RWPE2 (cell line): ENCODE results near the gene SESTD1.

ENCODE experiments used
- ATAC-seq: fragments of 200-7000 bp; cut with Tn5 transposase; 3 replicates; pipeline ENCODE4 v1.9.1; 2021; ENCODE audit warnings: low read depth
- DNase-seq: peaks from one replicate; pipeline ENCODE4 v3.0.0-alpha.2; 2020; ENCODE audit warnings: low spot score
- H3K27ac ChIP-seq: fragments of 450-650 bp; 2 replicates; pipeline ENCODE4 v1.5.1; 2017; ENCODE audit warnings: mild to moderate bottlenecking; ENCODE audit not compliant: poor library complexity, severe bottlenecking
- H3K27me3 ChIP-seq: fragments of 250-450 bp; sonication (Bioruptor Pico); 2 replicates; pipeline ENCODE4 v1.5.1; 2021; ENCODE audit warnings: mild to moderate bottlenecking, moderate library complexity; ENCODE audit not compliant: insufficient read depth, poor library complexity, severe bottlenecking
- H3K36me3 ChIP-seq: fragments of 250-450 bp; sonication (Bioruptor Pico); 2 replicates; pipeline ENCODE4 v1.5.1; 2020; ENCODE audit warnings: low read depth, mild to moderate bottlenecking, moderate library complexity
- H3K4me1 ChIP-seq: fragments of 250-450 bp; sonication (Bioruptor Pico); 2 replicates; pipeline ENCODE4 v1.5.1; 2021; ENCODE audit warnings: mild to moderate bottlenecking, moderate library complexity; ENCODE audit not compliant: insufficient read depth, poor library complexity, severe bottlenecking
- H3K4me3 ChIP-seq: fragments of 250-450 bp; sonication (Bioruptor Pico); 2 replicates; pipeline ENCODE4 v1.5.1; 2021; ENCODE audit warnings: mild to moderate bottlenecking, moderate library complexity; ENCODE audit not compliant: severe bottlenecking
- H3K9me3 ChIP-seq: fragments of 250-450 bp; sonication (Bioruptor Pico); 2 replicates; pipeline ENCODE4 v1.5.1; 2021; ENCODE audit warnings: mild to moderate bottlenecking, moderate library complexity; ENCODE audit not compliant: severe bottlenecking
- TF ChIP-seq, protein P1 (sequence below): fragments of 450-650 bp; IDR thresholded peaks from one replicate; pipeline ENCODE4 v1.5.1; 2017; ENCODE audit warnings: mild to moderate bottlenecking, moderate library complexity; ENCODE audit not compliant: poor library complexity, severe bottlenecking

The SESTD1 gene

DNA sequence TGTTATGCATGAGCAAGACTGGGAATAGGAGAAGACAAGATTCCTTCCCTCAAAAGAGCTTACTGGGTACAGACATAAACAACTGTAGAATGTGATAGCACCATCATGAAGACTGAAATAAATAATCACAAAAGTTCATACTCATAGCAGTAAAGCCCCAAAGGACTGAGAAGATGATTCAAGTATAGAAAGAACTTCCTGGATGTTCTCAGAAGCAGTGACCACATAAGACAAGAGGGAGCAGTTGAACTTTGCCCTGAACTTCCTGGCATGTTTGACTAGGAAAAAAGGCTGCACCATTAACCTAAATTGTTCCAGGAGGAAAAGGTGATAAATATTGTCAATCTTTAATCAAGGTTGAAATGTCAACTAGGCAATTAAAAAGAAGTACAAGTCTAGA, 156.9 kb downstream of the SESTD1 start:
- Histone ChIP-seq H3K4me3 (no peak overlapping the region), H3K36me3 (peaks cover 24% of the 10 kb centered on the region), H3K4me1 (peaks cover 23% of the 10 kb centered on the region), H3K27me3 (no peaks in the 10 kb centered on the region), H3K27ac (peak overlapping the region; percentile 46), H3K9me3 (no peaks in the 10 kb centered on the region)
- ATAC-seq (no peak), DNase-seq (no peak)
- TF ChIP-seq, protein P1, sequence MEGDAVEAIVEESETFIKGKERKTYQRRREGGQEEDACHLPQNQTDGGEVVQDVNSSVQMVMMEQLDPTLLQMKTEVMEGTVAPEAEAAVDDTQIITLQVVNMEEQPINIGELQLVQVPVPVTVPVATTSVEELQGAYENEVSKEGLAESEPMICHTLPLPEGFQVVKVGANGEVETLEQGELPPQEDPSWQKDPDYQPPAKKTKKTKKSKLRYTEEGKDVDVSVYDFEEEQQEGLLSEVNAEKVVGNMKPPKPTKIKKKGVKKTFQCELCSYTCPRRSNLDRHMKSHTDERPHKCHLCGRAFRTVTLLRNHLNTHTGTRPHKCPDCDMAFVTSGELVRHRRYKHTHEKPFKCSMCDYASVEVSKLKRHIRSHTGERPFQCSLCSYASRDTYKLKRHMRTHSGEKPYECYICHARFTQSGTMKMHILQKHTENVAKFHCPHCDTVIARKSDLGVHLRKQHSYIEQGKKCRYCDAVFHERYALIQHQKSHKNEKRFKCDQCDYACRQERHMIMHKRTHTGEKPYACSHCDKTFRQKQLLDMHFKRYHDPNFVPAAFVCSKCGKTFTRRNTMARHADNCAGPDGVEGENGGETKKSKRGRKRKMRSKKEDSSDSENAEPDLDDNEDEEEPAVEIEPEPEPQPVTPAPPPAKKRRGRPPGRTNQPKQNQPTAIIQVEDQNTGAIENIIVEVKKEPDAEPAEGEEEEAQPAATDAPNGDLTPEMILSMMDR, result no peak

DNA sequence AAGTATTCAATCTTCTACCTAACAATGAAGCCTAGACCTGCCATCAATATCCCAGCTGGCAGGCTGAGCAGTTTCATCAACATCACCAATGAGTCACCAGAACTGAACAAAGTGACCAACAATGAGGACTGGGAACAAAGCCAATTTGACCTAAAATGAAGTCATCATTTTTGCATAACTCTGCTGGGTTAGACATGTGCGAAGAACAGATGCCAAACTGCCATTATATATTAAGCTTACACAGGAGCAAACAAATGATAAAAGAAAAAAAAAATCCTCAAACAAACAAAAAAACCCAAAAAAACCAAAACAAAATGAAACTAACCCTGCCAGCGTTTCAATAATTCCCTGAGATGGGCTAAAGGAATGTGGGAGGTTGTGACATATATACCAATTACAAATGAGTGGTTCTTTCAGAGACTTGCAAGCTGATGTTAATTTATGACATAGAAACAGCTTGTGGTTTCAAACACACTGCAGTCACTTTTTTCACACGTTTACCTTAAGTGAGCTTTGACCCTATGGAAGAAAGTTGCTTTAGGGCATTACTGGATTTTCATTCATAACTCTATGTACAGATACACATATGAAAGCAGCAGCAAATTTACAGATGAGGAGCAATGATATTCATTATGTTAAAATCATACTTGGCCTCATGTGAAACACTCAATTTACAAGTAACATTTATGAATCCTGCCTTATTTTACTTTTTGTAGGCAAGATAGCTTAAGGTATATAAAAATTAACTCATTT, 157.8 kb downstream of the SESTD1 start:
- Histone ChIP-seq H3K27ac (peak overlapping the region; percentile 46), H3K4me3 (no peak overlapping the region), H3K9me3 (no peaks in the 10 kb centered on the region), H3K36me3 (peaks cover 16% of the 10 kb centered on the region), H3K27me3 (no peaks in the 10 kb centered on the region), H3K4me1 (peaks cover 23% of the 10 kb centered on the region)
- ATAC-seq, result peak; percentile 87
- no peak for DNase-seq
- TF ChIP-seq, protein P1, result no peak

DNA sequence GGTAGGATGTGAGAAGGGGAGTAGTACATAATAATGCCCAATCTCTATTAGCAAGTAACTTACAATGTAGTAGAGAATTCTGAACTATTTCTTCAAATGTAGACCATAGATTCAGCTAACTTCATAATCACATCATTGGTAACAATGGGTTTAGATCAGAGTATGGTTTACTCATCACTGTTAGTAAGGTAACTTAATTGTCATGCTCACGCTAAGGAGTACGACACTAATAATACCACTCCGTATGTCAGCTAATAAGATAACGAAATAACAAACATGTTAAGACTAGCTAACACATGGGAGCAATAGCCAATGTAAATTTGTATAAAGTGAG, 158.3 kb downstream of the SESTD1 start:
- DNase-seq, result no peak
- Histone ChIP-seq H3K4me3 (no peak overlapping the region), H3K4me1 (peaks cover 23% of the 10 kb centered on the region), H3K9me3 (no peaks in the 10 kb centered on the region), H3K27me3 (no peaks in the 10 kb centered on the region), H3K36me3 (peaks cover 16% of the 10 kb centered on the region), H3K27ac (peak overlapping the region; percentile 46)
- peak; percentile 61; the same call in 2 of the 3 replicates for ATAC-seq
- TF ChIP-seq, protein P1, result no peak

DNA sequence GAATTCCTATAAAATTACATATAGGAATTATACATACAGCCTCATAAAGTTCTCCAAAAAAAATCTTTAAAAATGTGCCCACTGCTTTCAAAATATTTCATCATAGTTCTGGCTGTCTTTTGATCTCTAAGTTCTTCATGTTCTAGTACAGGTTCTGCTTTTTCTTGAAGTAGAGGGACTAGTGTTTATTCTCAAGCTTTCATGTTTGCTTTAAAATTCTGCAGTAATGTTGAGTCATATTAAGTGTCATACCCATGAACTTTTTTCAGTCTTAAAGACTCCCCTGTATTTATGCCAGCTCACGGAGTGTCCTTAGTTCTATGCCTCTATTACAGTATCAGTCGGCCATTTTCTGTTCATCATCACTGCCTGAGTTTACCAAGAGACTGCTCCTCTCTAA, 159.9 kb downstream of the SESTD1 start:
- Histone ChIP-seq H3K4me1 (peaks cover 23% of the 10 kb centered on the region), H3K27me3 (no peaks in the 10 kb centered on the region), H3K9me3 (no peaks in the 10 kb centered on the region), H3K4me3 (no peak overlapping the region), H3K36me3 (peaks cover 14% of the 10 kb centered on the region), H3K27ac (no peak overlapping the region)
- TF ChIP-seq, protein P1, result no peak
- ATAC-seq (peak; percentile 49; the same call in 2 of the 3 replicates), DNase-seq (no peak)

DNA sequence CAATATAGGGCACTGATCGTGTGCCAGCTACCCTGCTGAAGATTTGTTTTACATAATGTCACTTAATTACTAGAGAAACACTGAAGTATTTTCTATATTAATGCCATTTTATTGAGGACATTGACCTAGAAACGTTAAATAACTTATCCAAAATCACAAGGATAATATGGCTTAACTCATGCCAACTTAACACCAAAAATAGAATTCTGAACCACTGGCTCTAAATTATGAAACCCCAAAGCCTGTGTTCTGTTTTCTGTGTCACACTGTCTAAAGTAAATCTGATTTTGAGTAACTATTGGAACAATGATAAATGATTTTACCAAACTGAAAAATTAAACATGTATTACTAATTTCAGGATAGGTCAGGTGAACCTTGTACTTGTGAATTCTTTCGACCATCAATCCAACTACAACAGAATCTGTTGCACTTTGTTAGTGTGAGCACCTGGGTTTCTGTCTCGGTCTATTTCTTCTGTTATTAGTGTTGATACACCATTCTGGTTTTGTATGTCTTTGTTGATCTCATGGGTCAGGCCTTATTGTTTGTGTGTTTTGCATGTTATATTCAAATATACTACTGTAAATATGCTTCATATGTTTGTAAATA, 166.4 kb downstream of the SESTD1 start:
- H3K9me3 ChIP-seq, result peaks cover 2% of the 10 kb centered on the region
- no peaks in the 10 kb centered on the region for H3K36me3 ChIP-seq
- no peaks in the 10 kb centered on the region for H3K27me3 ChIP-seq
- ATAC-seq, result no peak
- H3K27ac ChIP-seq, result no peak overlapping the region
- TF ChIP-seq, protein P1, result no peak
- H3K4me1 ChIP-seq, result no peaks in the 10 kb centered on the region
- no peak for DNase-seq
- H3K4me3 ChIP-seq, result no peak overlapping the region
